Measurements from ENCODE around the gene HNF1B. TPM values are rescaled to one million over a fixed set of nuclear protein-coding genes. Genes with fewer than 3 reads are reported as not detected.

Gene HNF1B
- total RNA-seq, 1 experiment from 2014 or later: not detected

DNA sequence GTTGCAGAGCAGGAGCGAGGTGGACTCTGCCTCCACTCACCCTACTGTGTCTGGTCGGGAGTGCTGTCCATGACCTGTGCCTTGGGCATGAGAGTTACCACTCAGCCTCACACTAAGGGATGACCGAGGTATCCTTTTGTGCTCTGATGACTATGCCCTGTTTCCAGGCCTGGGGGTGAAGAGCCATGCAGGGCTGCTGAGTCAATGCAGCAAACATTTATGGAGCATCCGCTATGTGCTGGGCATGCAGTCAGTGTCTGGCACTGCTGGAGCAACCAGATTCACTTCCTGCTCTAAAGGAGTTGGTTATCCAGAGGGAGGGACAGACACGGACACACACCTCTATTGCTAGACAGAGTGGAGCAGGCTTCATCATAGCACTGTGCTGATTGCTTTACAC, 7.6 kb upstream of the HNF1B start:
- Histone ChIP-seq H3K79me2 (ENCODE audit: low read depth) (no peaks in the 10 kb centered on the region), H4K20me1 (ENCODE audit: insufficient read depth) (no peaks in the 10 kb centered on the region), H3K4me2 (no peak overlapping the region), H3K4me3 (no peak overlapping the region), H3K9me2 (ENCODE audit: insufficient read depth) (no peaks in the 10 kb centered on the region), H2AFZ (no peak overlapping the region), H3K27me3 (ENCODE audit: insufficient read depth, low read depth) (no peaks in the 10 kb centered on the region; the same call in 1 of the 2 replicates), H3K4me1 (replicated peaks; ENCODE audit: insufficient read depth) (no peaks in the 10 kb centered on the region), H3F3A (ENCODE audit: insufficient read depth, low read depth) (no peaks in the 10 kb centered on the region), H3K27ac (no peak overlapping the region), H3K36me3 (ENCODE audit: low read depth) (no peaks in the 10 kb centered on the region), H3K9me3 (ENCODE audit: insufficient read depth, low read depth) (no peaks in the 10 kb centered on the region)
- ChIA-PET CTCF (no interaction called here), POLR2A (ENCODE audit: unreplicated experiment) (no interaction called here)
- BruUV-seq (replicated peaks): no TSS peak
- TF ChIP-seq EZH2 (IDR thresholded peaks at IDR 0.05; ENCODE audit: low read depth): no peak
- DNase-seq: peak; percentile 14 to 38
- intact Hi-C loops (cut with micrococcal nuclease; ENCODE audit: unreplicated experiment): no loop called here

- no TSS peak for BruUV-seq (replicated peaks)
- no peaks in the 10 kb centered on the region for H3K9me2 ChIP-seq (ENCODE audit: insufficient read depth)
- H3K4me1 ChIP-seq (replicated peaks; ENCODE audit: insufficient read depth): no peaks in the 10 kb centered on the region
- no peaks in the 10 kb centered on the region for H4K20me1 ChIP-seq (ENCODE audit: insufficient read depth)
- H3F3A ChIP-seq (ENCODE audit: insufficient read depth, low read depth): no peaks in the 10 kb centered on the region
- intact Hi-C loops (cut with micrococcal nuclease; ENCODE audit: unreplicated experiment): no loop called here
- TF ChIP-seq CTCF (conservative IDR thresholded peaks at IDR 0.05) (no peak), EZH2 (IDR thresholded peaks at IDR 0.05; ENCODE audit: low read depth) (no peak)
- no peaks in the 10 kb centered on the region for H3K9me3 ChIP-seq (ENCODE audit: insufficient read depth, low read depth)
- POLR2A ChIA-PET (ENCODE audit: unreplicated experiment): interaction anchor here (0.7 kb wide), 3 partner anchors 20 to 378 kb away, joined by 4 to 11 read pairs (median 6); no protein-coding TSS in a partner anchor
- H3K27ac ChIP-seq: no peak overlapping the region
- CTCF ChIA-PET: no interaction called here
- H3K4me2 ChIP-seq: no peak overlapping the region
- H3K36me3 ChIP-seq (ENCODE audit: low read depth): no peaks in the 10 kb centered on the region
- no peaks in the 10 kb centered on the region; the same call in 1 of the 2 replicates for H3K27me3 ChIP-seq (ENCODE audit: insufficient read depth, low read depth)
- no peaks in the 10 kb centered on the region for H3K79me2 ChIP-seq (ENCODE audit: low read depth)
- no peak overlapping the region for H3K4me3 ChIP-seq
- no peak overlapping the region for H2AFZ ChIP-seq
- DNase-seq: no peak
These were observed 6.1 kb upstream of the HNF1B start for GRCh38 chr17:37750768-37751475.

- H4K20me1 ChIP-seq (ENCODE audit: insufficient read depth): no peaks in the 10 kb centered on the region
- no peaks in the 10 kb centered on the region for H3K4me1 ChIP-seq (replicated peaks; ENCODE audit: insufficient read depth)
- H3K79me2 ChIP-seq (ENCODE audit: low read depth): no peaks in the 10 kb centered on the region
- BruUV-seq (replicated peaks): no TSS peak
- no peaks in the 10 kb centered on the region for H3F3A ChIP-seq (ENCODE audit: insufficient read depth, low read depth)
- H3K27ac ChIP-seq: no peak overlapping the region
- no peaks in the 10 kb centered on the region for H3K36me3 ChIP-seq (ENCODE audit: low read depth)
- H3K4me3 ChIP-seq: no peak overlapping the region
- POLR2A ChIA-PET (ENCODE audit: unreplicated experiment): interaction anchor here (0.7 kb wide), 1 partner anchor 21 kb away, joined by 11 read pairs; no protein-coding TSS in a partner anchor
- no peak overlapping the region for H2AFZ ChIP-seq
- intact Hi-C loops (cut with micrococcal nuclease; ENCODE audit: unreplicated experiment): no loop called here
- H3K4me2 ChIP-seq: no peak overlapping the region
- DNase-seq: no peak
- CTCF ChIA-PET: no interaction called here
- TF ChIP-seq CTCF (conservative IDR thresholded peaks at IDR 0.05): no peak
- TF ChIP-seq EZH2 (IDR thresholded peaks at IDR 0.05; ENCODE audit: low read depth): no peak
- H3K27me3 ChIP-seq (ENCODE audit: insufficient read depth, low read depth): no peaks in the 10 kb centered on the region; the same call in 1 of the 2 replicates
- no peaks in the 10 kb centered on the region for H3K9me2 ChIP-seq (ENCODE audit: insufficient read depth)
- no peaks in the 10 kb centered on the region for H3K9me3 ChIP-seq (ENCODE audit: insufficient read depth, low read depth)
These were observed 5.4 kb upstream of the HNF1B start for GRCh38 chr17:37750292-37750691.
